Liver (tissue), 3 donors: ENCODE results near the gene RCAN3.

ENCODE experiments used
- ATF3 ChIP-seq: IDR thresholded peaks from 2 replicates; pipeline ENCODE4 v1.6.1; 2016; ENCODE audit warnings: antibody characterized with exemption
- CTCF ChIP-seq: fragments of 150-350 bp; IDR thresholded peaks from 2 replicates; pipeline ENCODE4 v1.5.1; 2017; ENCODE audit warnings: improper control_type of control experiment, low read depth, low read length; ENCODE audit not compliant: missing input control
- FOXA1 ChIP-seq: IDR thresholded peaks from 2 replicates; pipeline ENCODE4 v1.6.1; 2016; ENCODE audit warnings: antibody characterized with exemption
- GABPA ChIP-seq, 2 donors: IDR thresholded peaks in 1 of 2; conservative IDR thresholded peaks in 1 of 2; 2 replicates each; pipeline ENCODE4 v1.6.1; 2016; ENCODE audit warnings: antibody characterized with exemption in 2 of 2, mild to moderate bottlenecking in 1 of 2, moderate library complexity in 1 of 2
- RAD21 ChIP-seq, 2 donors: IDR thresholded peaks; 2 replicates each; pipeline ENCODE4 v1.6.1; 2016; ENCODE audit warnings: antibody characterized with exemption in 2 of 2, mild to moderate bottlenecking in 2 of 2
- REST ChIP-seq: IDR thresholded peaks from 2 replicates; pipeline ENCODE4 v1.6.1; 2016; ENCODE audit warnings: antibody characterized with exemption, mild to moderate bottlenecking
- YY1 ChIP-seq: IDR thresholded peaks from 2 replicates; pipeline ENCODE4 v1.6.1; 2016; ENCODE audit warnings: antibody characterized with exemption, mild to moderate bottlenecking
- donor health status: healthy.
- donor health status: healthy.

GRCh38 chr1:24547195-24547594 is 44.6 kb downstream of the RCAN3 start:
- TF ChIP-seq CTCF (no peak), ATF3 (no peak), YY1 (no peak), GABPA (IDR thresholded peaks at IDR 0.05 in 1 of 2, conservative IDR thresholded peaks at IDR 0.05 in 1 of 2) (no peak), RAD21 (IDR thresholded peaks at IDR 0.05) (no peak), REST (no peak), FOXA1 (no peak)
